ENCODE data around the gene MAPKAP1.
"Not testable (repeated sequence)": the region's sequence is repeated elsewhere in the genome, so short reads cannot be mapped to it uniquely, and the experiment has no call there.

The MAPKAP1 gene

GRCh38 chr9:125700791-125701190, 6.2 kb downstream of the MAPKAP1 start:
- H3K4me2 ChIP-seq (ENCODE audit: low read length): no peak overlapping the region
- TF ChIP-seq CTCF (IDR thresholded peaks at IDR 0.05): no peak

DNA sequence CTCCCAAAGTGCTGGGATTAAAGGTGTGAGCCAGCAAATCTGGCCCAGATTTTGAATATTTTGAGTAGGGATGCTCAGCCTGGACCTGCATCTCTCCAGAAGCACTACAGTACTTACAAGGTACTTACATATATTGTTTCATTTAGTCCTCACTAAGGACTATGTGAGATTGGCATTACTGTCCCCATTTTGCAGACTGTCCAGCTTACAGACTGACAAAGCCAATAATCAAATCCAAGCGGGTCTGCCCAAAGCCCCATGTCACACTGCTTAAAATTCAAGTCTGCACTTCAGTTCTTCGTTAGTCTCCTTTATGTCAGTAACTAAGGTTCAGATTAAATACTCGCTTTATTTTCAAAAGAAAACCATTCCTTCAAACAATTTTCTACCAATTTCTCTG, 7.1 kb downstream of the MAPKAP1 start:
- Histone ChIP-seq H3K4me2 (ENCODE audit: low read length) (no peak overlapping the region), H3K27ac (no peak overlapping the region), H3K36me3 (ENCODE audit: control insufficient read depth, insufficient read depth, low read length) (no peaks in the 10 kb centered on the region)

More at GRCh38 chr9:125700791-125701190, 6.2 kb downstream of the MAPKAP1 start:
- no peak overlapping the region for H2AFZ ChIP-seq
- H3K27ac ChIP-seq: no peak overlapping the region
- peaks cover 13% of the 10 kb centered on the region for H3K79me2 ChIP-seq
- H3K4me3 ChIP-seq (ENCODE audit: low read depth, low read length): no peak overlapping the region
- H3K36me3 ChIP-seq (ENCODE audit: control insufficient read depth, insufficient read depth, low read length): no peaks in the 10 kb centered on the region
- no peak overlapping the region for H3K9ac ChIP-seq
- H3K27me3 ChIP-seq (ENCODE audit: control insufficient read depth, insufficient read depth, low read length): no peaks in the 10 kb centered on the region
- H3K4me1 ChIP-seq: no peaks in the 10 kb centered on the region
- H3K9me3 ChIP-seq (ENCODE audit: control insufficient read depth, low read length): no peaks in the 10 kb centered on the region

GRCh38 chr9:125696106-125696647, 10.8 kb downstream of the MAPKAP1 start:
- Histone ChIP-seq H3K4me3 (ENCODE audit: low read depth, low read length) (no peak overlapping the region), H3K9ac (no peak overlapping the region), H3K27ac (no peak overlapping the region), H3K9me3 (ENCODE audit: control insufficient read depth, low read length) (no peaks in the 10 kb centered on the region), H3K4me1 (no peaks in the 10 kb centered on the region), H3K79me2 (peaks cover 3% of the 10 kb centered on the region), H3K4me2 (ENCODE audit: low read length) (no peak overlapping the region), H3K36me3 (ENCODE audit: control insufficient read depth, insufficient read depth, low read length) (no peaks in the 10 kb centered on the region), H2AFZ (no peak overlapping the region), H3K27me3 (ENCODE audit: control insufficient read depth, insufficient read depth, low read length) (no peaks in the 10 kb centered on the region)
- TF ChIP-seq CTCF (IDR thresholded peaks at IDR 0.05): no peak

More for the DNA sequence above, 7.1 kb downstream of the MAPKAP1 start:
- Histone ChIP-seq H3K27me3 (ENCODE audit: control insufficient read depth, insufficient read depth, low read length) (no peaks in the 10 kb centered on the region), H2AFZ (no peak overlapping the region), H3K4me1 (no peaks in the 10 kb centered on the region), H3K4me3 (ENCODE audit: low read depth, low read length) (no peak overlapping the region), H3K79me2 (peaks cover 7% of the 10 kb centered on the region), H3K9me3 (ENCODE audit: control insufficient read depth, low read length) (no peaks in the 10 kb centered on the region), H3K9ac (no peak overlapping the region)
- no peak for TF ChIP-seq CTCF (IDR thresholded peaks at IDR 0.05)

DNA sequence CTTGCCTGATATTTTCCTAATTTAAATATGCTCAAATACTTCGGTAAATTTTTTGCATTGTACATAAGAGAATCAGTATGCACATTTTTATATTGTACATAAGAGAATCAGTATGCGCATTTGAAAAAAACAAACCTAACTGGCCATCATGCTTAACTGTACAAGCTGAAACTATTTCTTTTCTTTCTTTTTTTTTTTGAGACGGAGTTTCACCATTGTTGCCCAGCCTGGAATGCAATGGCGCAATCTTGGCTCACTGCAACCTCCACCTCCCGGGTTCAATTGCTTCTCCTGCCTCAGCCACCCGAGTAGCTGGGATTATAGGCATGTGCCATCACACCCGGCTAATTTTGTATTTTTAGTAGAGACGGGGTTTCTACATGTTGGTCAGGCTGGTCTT, 11.5 kb downstream of the MAPKAP1 start:
- H3K27me3 ChIP-seq (ENCODE audit: control insufficient read depth, insufficient read depth, low read length); H3K79me2 ChIP-seq; H2AFZ ChIP-seq; H3K4me2 ChIP-seq (ENCODE audit: low read length); H3K27ac ChIP-seq; H3K9me3 ChIP-seq (ENCODE audit: control insufficient read depth, low read length); H3K9ac ChIP-seq; H3K4me1 ChIP-seq; H3K36me3 ChIP-seq (ENCODE audit: control insufficient read depth, insufficient read depth, low read length); H3K4me3 ChIP-seq (ENCODE audit: low read depth, low read length): not testable (repeated sequence)

GRCh38 chr9:125694478-125694877, 12.5 kb downstream of the MAPKAP1 start:
- peaks cover 11% of the 10 kb centered on the region for H3K79me2 ChIP-seq
- no peak overlapping the region for H3K27ac ChIP-seq
- H2AFZ ChIP-seq: no peak overlapping the region
- no peak for TF ChIP-seq CTCF (IDR thresholded peaks at IDR 0.05)
- H3K9me3 ChIP-seq (ENCODE audit: control insufficient read depth, low read length): no peaks in the 10 kb centered on the region
- no peaks in the 10 kb centered on the region for H3K27me3 ChIP-seq (ENCODE audit: control insufficient read depth, insufficient read depth, low read length)
- no peak overlapping the region for H3K9ac ChIP-seq
- no peak overlapping the region for H3K4me2 ChIP-seq (ENCODE audit: low read length)
- no peaks in the 10 kb centered on the region for H3K36me3 ChIP-seq (ENCODE audit: control insufficient read depth, insufficient read depth, low read length)
- H3K4me1 ChIP-seq: no peaks in the 10 kb centered on the region
- no peak overlapping the region for H3K4me3 ChIP-seq (ENCODE audit: low read depth, low read length)

DNA sequence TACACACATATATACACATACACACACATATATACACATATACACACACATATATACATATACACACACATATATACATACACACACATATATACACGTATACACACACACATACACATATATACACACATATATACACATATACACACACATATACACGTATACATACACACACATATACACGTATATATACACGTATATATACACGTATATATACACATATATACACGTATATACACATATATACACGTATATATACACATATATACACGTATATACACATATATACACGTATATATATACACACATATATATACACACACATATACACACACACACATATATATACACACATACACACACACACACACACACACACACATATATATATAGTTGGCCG, 13.5 kb downstream of the MAPKAP1 start:
- H3K27ac ChIP-seq; H3K36me3 ChIP-seq (ENCODE audit: control insufficient read depth, insufficient read depth, low read length); H3K4me2 ChIP-seq (ENCODE audit: low read length); H3K4me3 ChIP-seq (ENCODE audit: low read depth, low read length); H3K27me3 ChIP-seq (ENCODE audit: control insufficient read depth, insufficient read depth, low read length); H3K4me1 ChIP-seq; H3K9me3 ChIP-seq (ENCODE audit: control insufficient read depth, low read length); H3K9ac ChIP-seq; H2AFZ ChIP-seq: not testable (repeated sequence)
- H3K79me2 ChIP-seq: peaks cover 17% of the 10 kb centered on the region

Measured in parathyroid adenoma (tissue), 2 donors.